Coronary artery (tissue), 2 donors: Measurements from ENCODE around the gene BNC1.

Experiments used
- DNase-seq: peaks from one replicate; pipeline ENCODE4 v3.0.0-alpha.2; 2017; ENCODE audit warnings: low spot score
- H3K27ac ChIP-seq, 2 donors: fragments of 200-600 bp; sonication (generic); one replicate each; pipeline ENCODE4 v1.5.1; 2016 to 2019
- H3K4me3 ChIP-seq: fragments of 200-600 bp; sonication (generic); 2 replicates; pipeline ENCODE4 v1.5.1; 2016; ENCODE audit warnings: mild to moderate bottlenecking, moderate library complexity
- TF ChIP-seq, protein P1 (sequence below): fragments of 200-600 bp; sonication (generic); IDR thresholded peaks from one replicate; pipeline ENCODE4 v1.5.1; 2019; ENCODE audit warnings: antibody characterized with exemption

BNC1 gene

GRCh38 chr15:83210619-83211018 lies 73.8 kb downstream of the BNC1 start:
- Histone ChIP-seq H3K4me3 (no peak overlapping the region), H3K27ac (no peak overlapping the region)
- TF ChIP-seq, protein P1, sequence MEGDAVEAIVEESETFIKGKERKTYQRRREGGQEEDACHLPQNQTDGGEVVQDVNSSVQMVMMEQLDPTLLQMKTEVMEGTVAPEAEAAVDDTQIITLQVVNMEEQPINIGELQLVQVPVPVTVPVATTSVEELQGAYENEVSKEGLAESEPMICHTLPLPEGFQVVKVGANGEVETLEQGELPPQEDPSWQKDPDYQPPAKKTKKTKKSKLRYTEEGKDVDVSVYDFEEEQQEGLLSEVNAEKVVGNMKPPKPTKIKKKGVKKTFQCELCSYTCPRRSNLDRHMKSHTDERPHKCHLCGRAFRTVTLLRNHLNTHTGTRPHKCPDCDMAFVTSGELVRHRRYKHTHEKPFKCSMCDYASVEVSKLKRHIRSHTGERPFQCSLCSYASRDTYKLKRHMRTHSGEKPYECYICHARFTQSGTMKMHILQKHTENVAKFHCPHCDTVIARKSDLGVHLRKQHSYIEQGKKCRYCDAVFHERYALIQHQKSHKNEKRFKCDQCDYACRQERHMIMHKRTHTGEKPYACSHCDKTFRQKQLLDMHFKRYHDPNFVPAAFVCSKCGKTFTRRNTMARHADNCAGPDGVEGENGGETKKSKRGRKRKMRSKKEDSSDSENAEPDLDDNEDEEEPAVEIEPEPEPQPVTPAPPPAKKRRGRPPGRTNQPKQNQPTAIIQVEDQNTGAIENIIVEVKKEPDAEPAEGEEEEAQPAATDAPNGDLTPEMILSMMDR, result no peak
- DNase-seq, result no peak

DNA sequence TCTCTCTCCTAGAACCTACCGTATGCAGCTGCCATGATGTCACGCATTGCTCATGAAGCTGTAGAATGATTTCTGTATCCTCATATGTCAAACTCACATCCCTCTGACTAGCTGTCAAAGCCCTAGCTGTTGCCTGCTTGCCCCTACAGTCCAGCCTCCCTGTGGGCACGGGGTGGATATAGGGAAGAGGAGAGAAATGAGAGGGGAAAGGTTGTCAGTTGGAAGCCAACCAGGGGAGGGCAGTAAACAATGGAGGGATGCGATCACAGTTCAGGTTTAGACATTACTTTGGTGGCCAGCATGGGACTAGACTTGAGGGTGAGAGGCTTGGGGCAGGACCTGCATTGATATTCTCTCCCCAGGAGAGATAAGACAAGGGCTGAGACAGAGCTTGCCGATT lies 75.1 kb downstream of the BNC1 start:
- H3K27ac ChIP-seq, result no peak overlapping the region
- DNase-seq, result no peak
- TF ChIP-seq, protein P1, result no peak
- no peak overlapping the region for H3K4me3 ChIP-seq

- peak overlapping the region; percentile 93 to 96 for H3K27ac ChIP-seq
- no peak for DNase-seq
- H3K4me3 ChIP-seq, result peak overlapping the region; percentile 87
- TF ChIP-seq, protein P1, result no peak
These were observed 76.2 kb downstream of the BNC1 start for GRCh38 chr15:83208367-83208661.

DNA sequence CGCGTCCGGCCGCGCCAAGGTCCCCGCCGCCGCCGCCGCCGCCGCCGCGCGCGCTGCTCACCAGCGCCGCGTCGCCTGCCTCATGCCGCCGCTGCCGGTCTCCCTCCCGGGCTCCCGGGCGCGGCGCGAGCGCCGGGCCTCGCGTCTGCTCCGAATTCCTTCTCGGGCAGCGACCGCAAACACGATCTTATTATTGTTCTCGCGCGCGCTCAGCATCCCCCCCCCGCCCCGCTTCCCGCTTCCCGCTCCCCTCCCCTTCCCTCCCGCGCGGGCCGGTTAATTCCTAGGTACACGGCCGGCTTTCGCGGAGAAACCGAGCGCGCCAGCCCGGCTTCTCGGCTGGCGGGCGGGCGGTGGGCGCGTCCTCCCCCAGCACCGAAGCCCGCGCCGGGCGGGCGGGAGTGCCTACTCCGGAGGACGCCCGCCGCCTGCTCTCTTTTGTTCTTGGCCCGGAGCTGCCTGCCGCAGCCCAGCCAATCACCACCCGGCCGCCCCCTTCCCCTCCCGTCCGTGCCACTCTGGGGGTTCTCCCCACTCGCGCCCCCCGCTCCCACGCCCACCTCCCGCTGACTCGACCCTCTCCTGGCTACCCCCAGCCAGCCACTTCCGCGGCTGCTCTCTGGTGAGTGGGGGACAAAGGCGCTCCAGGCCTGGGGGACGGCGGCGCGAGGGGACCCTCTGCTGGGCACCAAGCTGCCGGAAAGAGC lies 76.7 kb downstream of the BNC1 start, which contains the start of gene HDGFL3:
HDGFL3 (minus strand) TSS at position 164 of the 707 bp plus-strand sequence. CDS start 409 bp downstream, outside the sequence.
- TF ChIP-seq, protein P1, result no peak
- DNase-seq, result peak; percentile 78
- peak within 1 kb of the TSS; percentile 93 to 96 for H3K27ac ChIP-seq
- peak within 1 kb of the TSS; percentile 87 for H3K4me3 ChIP-seq

DNA sequence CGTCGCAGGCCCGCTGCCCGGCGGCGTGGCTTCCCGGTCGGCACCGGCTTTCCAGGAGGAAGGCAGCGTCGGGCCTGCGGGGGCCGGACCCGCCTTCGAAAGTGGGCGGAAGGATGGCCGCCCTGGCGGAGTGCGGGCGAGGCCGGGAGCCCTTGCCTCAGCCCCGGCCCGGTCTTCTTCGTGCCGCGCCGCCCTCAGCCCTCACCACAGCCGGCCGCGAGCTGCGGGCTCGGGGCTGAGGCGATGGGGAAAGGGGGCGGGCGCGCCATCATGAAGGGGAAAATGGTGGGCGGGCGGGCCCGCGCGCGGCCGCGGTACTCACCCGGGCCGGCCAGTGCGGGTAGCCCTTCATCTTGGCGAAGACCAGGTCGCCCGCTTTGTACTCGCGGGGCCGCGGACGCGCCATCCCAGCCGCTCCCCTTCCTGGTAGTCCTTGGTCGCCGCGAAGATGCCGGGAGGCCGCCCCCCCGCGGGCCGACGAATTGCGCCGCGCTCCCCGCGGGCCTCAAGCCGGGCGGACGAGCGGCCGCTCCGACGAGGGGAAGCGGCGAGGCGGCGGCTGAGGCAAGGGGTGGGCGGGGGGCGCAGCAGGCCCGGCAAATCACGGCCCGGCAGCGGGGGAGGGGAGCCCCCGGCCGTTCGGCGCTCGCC lies 77.3 kb downstream of the BNC1 start:
- H3K27ac ChIP-seq, result peak overlapping the region; percentile 93 to 96
- TF ChIP-seq, protein P1, result no peak
- peak; percentile 75 for DNase-seq

GRCh38 chr15:83206526-83207008 lies 77.9 kb downstream of the BNC1 start:
- no peak for DNase-seq
- peak overlapping the region; percentile 93 to 96 for H3K27ac ChIP-seq
- peak overlapping the region; percentile 87 for H3K4me3 ChIP-seq
- TF ChIP-seq, protein P1, result no peak

More for the DNA sequence above, 77.3 kb downstream of the BNC1 start:
- H3K4me3 ChIP-seq, result peak overlapping the region; percentile 87
